Breast epithelium (tissue), 4 donors: Measurements from ENCODE around the gene APBA1. TPM values are rescaled to one million over a fixed set of nuclear protein-coding genes. Genes with fewer than 3 reads are reported as not detected.

Experiments
- DNase-seq, 2 donors: peaks; one replicate each; pipeline ENCODE4 v3.0.0-alpha.2; 2019; ENCODE audit warnings: low spot score in 2 of 2
- H3K27ac ChIP-seq, 2 donors: fragments of 200-600 bp; sonication (generic) in 1 of 2; one replicate each; pipeline ENCODE4 v1.5.1; 2016 to 2019; ENCODE audit warnings: mild to moderate bottlenecking in 1 of 2
- H3K27me3 ChIP-seq, 2 donors: fragments of 200-600 bp; sonication (generic) in 1 of 2; one replicate each; pipeline versions ENCODE4 v1.5.1 to v1.6.0; 2017 to 2019; ENCODE audit warnings: control low read depth in 1 of 2, mild to moderate bottlenecking in 1 of 2
- H3K36me3 ChIP-seq: fragments of 200-600 bp; one replicate; pipeline ENCODE4 v1.5.1; 2019
- H3K4me1 ChIP-seq, 2 donors: fragments of 200-600 bp; sonication (generic); one replicate each; pipeline ENCODE4 v1.5.1; 2016 to 2019; ENCODE audit warnings: control low read depth in 1 of 2
- H3K4me3 ChIP-seq, 3 donors: fragments of 200-600 bp; sonication (generic); 1 replicate in 2 of 3; 2 replicates in 1 of 3; pipeline ENCODE4 v1.5.1; 2016 to 2019; ENCODE audit warnings: mild to moderate bottlenecking in 3 of 3, moderate library complexity in 2 of 3
- H3K9me3 ChIP-seq, 2 donors: fragments of 200-600 bp; sonication (generic) in 1 of 2; one replicate each; pipeline ENCODE4 v1.5.1; 2016 to 2019; ENCODE audit warnings: control low read depth in 1 of 2
- CTCF ChIP-seq, 3 donors: fragments of 450-650 bp; IDR thresholded peaks; one replicate each; pipeline ENCODE4 v1.5.1; 2016 to 2017; ENCODE audit warnings: antibody characterized with exemption in 3 of 3, mild to moderate bottlenecking in 3 of 3, moderate library complexity in 3 of 3
- POLR2A ChIP-seq: fragments of 450-650 bp; IDR thresholded peaks from one replicate; pipeline ENCODE4 v1.6.1; 2016; ENCODE audit warnings: antibody characterized with exemption, mild to moderate bottlenecking, moderate library complexity
- POLR2AphosphoS5 ChIP-seq, 3 donors: sonication (generic); formaldehyde crosslinking; IDR thresholded peaks; one replicate each; pipeline ENCODE4 v1.6.1; 2017; ENCODE audit warnings: antibody characterized with exemption in 3 of 3
- intact Hi-C: fragments of 100-400 bp; cut with DNase I; formaldehyde crosslinking; loops from one replicate; pipeline ENCODE4 v1.15.1; 2023; ENCODE audit warnings: low total_unique reads
- total RNA-seq, 3 donors: library from RNA; depleted of rRNA; stranded (reverse); fragments of >200 nt; gene quantifications; one replicate each; pipeline ENCODE4 v1.1.0, GENCODE V29; 2016

APBA1 gene
- total RNA-seq, 3 donors from 2014 or later = 6.9 to 8.0 (median 7.8) TPM

- no peaks in the 10 kb centered on the region for H3K4me1 ChIP-seq
- no peaks in the 10 kb centered on the region for H3K9me3 ChIP-seq
- intact Hi-C loops = no loop called here
- DNase-seq = no peak
- no peaks in the 10 kb centered on the region for H3K27me3 ChIP-seq
- no peak for TF ChIP-seq POLR2A
- no peak for TF ChIP-seq POLR2AphosphoS5 (IDR thresholded peaks at IDR 0.05)
- no peak for TF ChIP-seq CTCF (IDR thresholded peaks at IDR 0.05)
- no peak overlapping the region for H3K4me3 ChIP-seq
- no peaks in the 10 kb centered on the region for H3K36me3 ChIP-seq
- H3K27ac ChIP-seq = no peak overlapping the region
Measured at GRCh38 chr9:69554945-69555344, 117.2 kb downstream of the APBA1 start.

- Histone ChIP-seq H3K27me3 (no peaks in the 10 kb centered on the region), H3K9me3 (no peaks in the 10 kb centered on the region), H3K27ac (no peak overlapping the region), H3K4me3 (no peak overlapping the region), H3K4me1 (no peaks in the 10 kb centered on the region), H3K36me3 (no peaks in the 10 kb centered on the region)
- no peak for DNase-seq
- TF ChIP-seq CTCF (IDR thresholded peaks at IDR 0.05) = peak; percentile 75 to 86 (median 81)
- no peak for TF ChIP-seq POLR2A
- intact Hi-C loops = no loop called here
Measured at GRCh38 chr9:69549310-69550202, 122.6 kb downstream of the APBA1 start.

GRCh38 chr9:69548681-69549080 is 123.5 kb downstream of the APBA1 start:
- Histone ChIP-seq H3K27me3 (no peaks in the 10 kb centered on the region), H3K4me1 (no peaks in the 10 kb centered on the region), H3K9me3 (no peaks in the 10 kb centered on the region), H3K27ac (no peak overlapping the region), H3K4me3 (no peak overlapping the region), H3K36me3 (no peaks in the 10 kb centered on the region)
- TF ChIP-seq CTCF (IDR thresholded peaks at IDR 0.05) (no peak), POLR2AphosphoS5 (IDR thresholded peaks at IDR 0.05) (no peak), POLR2A (no peak)
- DNase-seq = no peak
- intact Hi-C loops = no loop called here

GRCh38 chr9:69546265-69546664 is 125.9 kb downstream of the APBA1 start:
- no peaks in the 10 kb centered on the region for H3K9me3 ChIP-seq
- no peaks in the 10 kb centered on the region for H3K4me1 ChIP-seq
- no peak for DNase-seq
- intact Hi-C loops = no loop called here
- TF ChIP-seq CTCF (IDR thresholded peaks at IDR 0.05) = no peak
- no peak for TF ChIP-seq POLR2A
- no peak overlapping the region for H3K27ac ChIP-seq
- no peaks in the 10 kb centered on the region for H3K36me3 ChIP-seq
- H3K4me3 ChIP-seq = no peak overlapping the region
- H3K27me3 ChIP-seq = no peaks in the 10 kb centered on the region

GRCh38 chr9:69542942-69543704 is 129.0 kb downstream of the APBA1 start:
- H3K27me3 ChIP-seq = no peaks in the 10 kb centered on the region
- no peak for DNase-seq
- TF ChIP-seq POLR2A = no peak
- no peak for TF ChIP-seq CTCF (IDR thresholded peaks at IDR 0.05)
- no peak for TF ChIP-seq POLR2AphosphoS5 (IDR thresholded peaks at IDR 0.05)
- no peak overlapping the region for H3K4me3 ChIP-seq
- intact Hi-C loops = no loop called here
- no peaks in the 10 kb centered on the region for H3K4me1 ChIP-seq
- H3K9me3 ChIP-seq = no peaks in the 10 kb centered on the region
- H3K36me3 ChIP-seq = no peaks in the 10 kb centered on the region
- no peak overlapping the region for H3K27ac ChIP-seq
